Epithelial cell of esophagus (primary cell): ENCODE data around the gene ZNF107.
A peak's percentile ranks its signal among the peaks of the same experiment; 100 is the strongest.

Experiments used
- DNase-seq: peaks from one replicate; pipeline ENCODE4 v3.0.0; 2010; ENCODE audit warnings: low read depth
- H3K4me3 ChIP-seq: 2 replicates; pipeline ENCODE4 v1.5.1; 2011; ENCODE audit warnings: mild to moderate bottlenecking, low read length, control low read depth
- TF ChIP-seq, protein P1 (sequence below): IDR thresholded peaks from 2 replicates; pipeline ENCODE4 v1.5.1; 2011; ENCODE audit warnings: low read depth, mild to moderate bottlenecking, low read length, control low read depth, inconsistent platforms; ENCODE audit not compliant: insufficient read depth; ENCODE audit errors: missing control alignments

ZNF107 gene

DNA sequence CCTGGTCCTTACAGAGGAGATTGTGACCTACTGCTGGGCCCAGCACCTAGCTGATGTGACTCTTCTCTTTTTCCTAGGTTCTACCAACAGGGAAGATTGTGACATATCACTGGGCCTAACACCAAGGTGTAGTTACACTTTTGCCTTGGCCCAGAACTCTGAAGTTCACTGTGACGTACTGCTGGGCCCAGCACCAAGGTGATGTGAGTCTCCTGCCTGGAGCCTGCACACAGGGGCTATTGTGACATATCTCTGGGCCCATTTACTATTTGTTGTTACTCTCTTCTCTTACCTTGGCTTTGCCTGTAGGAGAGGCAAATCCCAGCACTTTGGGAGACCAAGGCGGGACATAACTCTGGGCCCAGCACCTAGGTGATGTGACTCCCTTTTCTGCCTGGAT, 23.1 kb upstream of the ZNF107 start:
- TF ChIP-seq, protein P1, sequence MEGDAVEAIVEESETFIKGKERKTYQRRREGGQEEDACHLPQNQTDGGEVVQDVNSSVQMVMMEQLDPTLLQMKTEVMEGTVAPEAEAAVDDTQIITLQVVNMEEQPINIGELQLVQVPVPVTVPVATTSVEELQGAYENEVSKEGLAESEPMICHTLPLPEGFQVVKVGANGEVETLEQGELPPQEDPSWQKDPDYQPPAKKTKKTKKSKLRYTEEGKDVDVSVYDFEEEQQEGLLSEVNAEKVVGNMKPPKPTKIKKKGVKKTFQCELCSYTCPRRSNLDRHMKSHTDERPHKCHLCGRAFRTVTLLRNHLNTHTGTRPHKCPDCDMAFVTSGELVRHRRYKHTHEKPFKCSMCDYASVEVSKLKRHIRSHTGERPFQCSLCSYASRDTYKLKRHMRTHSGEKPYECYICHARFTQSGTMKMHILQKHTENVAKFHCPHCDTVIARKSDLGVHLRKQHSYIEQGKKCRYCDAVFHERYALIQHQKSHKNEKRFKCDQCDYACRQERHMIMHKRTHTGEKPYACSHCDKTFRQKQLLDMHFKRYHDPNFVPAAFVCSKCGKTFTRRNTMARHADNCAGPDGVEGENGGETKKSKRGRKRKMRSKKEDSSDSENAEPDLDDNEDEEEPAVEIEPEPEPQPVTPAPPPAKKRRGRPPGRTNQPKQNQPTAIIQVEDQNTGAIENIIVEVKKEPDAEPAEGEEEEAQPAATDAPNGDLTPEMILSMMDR, result no peak
- no peak for DNase-seq
- no peak overlapping the region for H3K4me3 ChIP-seq

DNA sequence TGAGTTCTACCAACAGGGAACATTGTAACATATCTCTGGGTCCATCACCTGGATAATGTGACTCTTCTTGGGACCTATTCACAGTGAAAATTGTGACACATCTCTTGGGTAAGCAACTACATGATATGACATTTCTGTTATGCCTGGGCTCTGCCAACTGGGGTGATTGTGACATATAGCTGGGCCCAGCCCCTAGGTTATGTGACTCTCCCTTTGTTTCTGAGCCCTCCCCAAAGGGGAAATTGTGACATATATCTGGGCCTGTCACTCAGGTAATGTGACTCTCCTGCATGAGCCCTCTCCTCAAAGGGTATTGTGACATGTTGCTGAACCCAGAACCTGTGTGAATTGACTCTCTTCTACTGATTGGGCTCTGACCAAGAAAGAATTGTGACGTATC, 22.4 kb upstream of the ZNF107 start:
- DNase-seq, result peak; percentile 45
- TF ChIP-seq, protein P1, result no peak
- H3K4me3 ChIP-seq, result no peak overlapping the region

DNA sequence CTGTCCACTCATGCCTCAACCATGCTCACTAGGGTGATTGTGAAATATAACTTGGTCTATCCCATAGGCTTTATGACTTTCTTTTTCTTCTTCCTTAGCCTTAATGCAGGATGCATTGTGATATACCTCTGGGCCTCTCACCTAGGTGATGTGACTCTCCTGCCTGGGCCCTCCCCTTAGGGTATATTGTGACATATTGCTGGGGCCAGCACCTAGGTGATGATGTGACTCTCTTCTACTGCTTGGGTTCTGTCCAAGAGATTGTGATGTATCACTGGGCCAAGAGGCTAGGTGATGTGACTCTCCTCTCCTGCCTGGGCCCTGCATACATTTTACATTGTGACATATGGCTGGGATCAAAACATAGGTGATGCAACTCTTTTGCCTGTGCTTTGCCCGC, 14.7 kb upstream of the ZNF107 start:
- TF ChIP-seq, protein P1, result no peak
- peak; percentile 61 for DNase-seq

DNA sequence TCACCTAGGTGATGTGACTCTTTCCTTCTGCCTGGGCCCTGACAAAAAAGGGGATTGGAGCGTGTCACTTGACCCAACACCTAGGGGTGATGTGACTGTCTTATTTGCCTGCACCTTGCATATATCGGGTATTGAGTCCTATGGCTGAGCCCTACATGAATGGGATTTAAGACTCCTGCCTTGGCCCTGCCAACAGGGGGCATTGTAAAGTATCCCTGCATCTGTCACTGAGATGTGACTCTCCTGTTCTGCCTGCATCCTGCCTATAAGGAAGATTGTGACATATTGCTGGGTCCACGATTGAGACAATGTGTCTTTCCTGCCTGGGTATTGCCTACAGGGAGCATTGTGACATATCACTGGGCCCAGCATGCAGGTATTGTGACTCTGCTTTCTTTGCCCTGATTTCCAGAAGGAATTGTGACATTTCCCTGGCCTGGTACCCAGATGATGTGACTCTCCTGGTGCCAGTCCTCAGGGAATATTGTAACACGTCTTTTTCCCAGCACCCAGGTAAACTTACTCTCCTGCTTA, 14.2 kb upstream of the ZNF107 start:
- TF ChIP-seq, protein P1, result peak; percentile 6
- no peak for DNase-seq
- H3K4me3 ChIP-seq, result no peak overlapping the region

More for the DNA sequence above, 14.7 kb upstream of the ZNF107 start:
- no peak overlapping the region for H3K4me3 ChIP-seq

GRCh38 chr7:64653721-64654401, 12.1 kb upstream of the ZNF107 start:
- no peak for DNase-seq
- TF ChIP-seq, protein P1, result no peak
- H3K4me3 ChIP-seq, result no peak overlapping the region

DNA sequence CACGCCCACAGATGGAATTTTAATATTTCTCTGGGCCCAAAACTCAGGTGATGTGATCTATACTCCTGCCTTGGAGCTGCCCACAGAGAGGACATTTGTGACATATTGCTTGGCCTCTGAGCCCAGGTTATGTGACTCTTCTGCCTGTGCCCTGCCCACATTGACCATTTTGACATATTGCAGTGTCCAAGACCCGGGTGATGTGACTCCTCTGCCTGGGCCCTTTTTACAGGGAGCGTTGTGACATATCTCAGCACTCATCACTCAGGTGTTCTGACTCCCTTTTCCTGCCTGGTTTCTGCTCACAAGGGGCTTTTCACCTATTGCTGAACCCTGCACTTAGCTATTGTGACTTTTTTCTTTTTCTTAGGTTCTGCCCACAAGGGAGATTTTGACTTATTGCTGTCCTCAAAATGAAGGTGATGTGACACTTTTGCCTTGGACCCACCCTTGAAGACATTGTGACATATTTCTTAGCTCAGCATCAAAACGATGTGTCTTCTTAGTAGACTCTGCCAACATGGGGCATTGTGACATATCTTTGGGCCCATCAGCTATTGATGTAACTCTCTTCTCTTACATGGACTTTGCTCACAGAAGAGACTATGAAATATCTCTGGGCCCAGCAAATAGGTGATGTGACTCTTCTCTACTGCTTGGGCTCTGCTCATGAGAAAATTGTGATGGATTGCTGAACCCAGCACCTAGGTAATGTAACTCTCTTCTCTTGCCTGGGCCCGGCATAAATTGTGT, 11.0 kb upstream of the ZNF107 start:
- no peak for DNase-seq
- TF ChIP-seq, protein P1, result no peak
- H3K4me3 ChIP-seq, result no peak overlapping the region
